Muscle layer of colon (tissue), 2 donors: ENCODE measurements around the gene CCNB2.
"Not testable (repeated sequence)": the region's sequence is repeated elsewhere in the genome, so short reads cannot be mapped to it uniquely, and the experiment has no call there.

Source experiments
- H3K27ac ChIP-seq: one replicate; pipeline ENCODE4 v1.7.0; 2013; ENCODE audit warnings: low read depth, mild to moderate bottlenecking, low read length, moderate library complexity
- H3K27me3 ChIP-seq, 2 donors: one replicate each; pipeline ENCODE4 v1.7.0; 2013; ENCODE audit warnings: low read length in 2 of 2, mild to moderate bottlenecking in 2 of 2; ENCODE audit not compliant: insufficient read depth in 2 of 2, control insufficient read depth in 1 of 2
- H3K36me3 ChIP-seq: one replicate; pipeline ENCODE4 v1.7.0; 2013; ENCODE audit warnings: mild to moderate bottlenecking, low read length; ENCODE audit not compliant: insufficient read depth
- H3K4me1 ChIP-seq: one replicate; pipeline ENCODE4 v1.7.0; 2013; ENCODE audit warnings: mild to moderate bottlenecking, low read length; ENCODE audit not compliant: insufficient read depth
- H3K4me3 ChIP-seq, 2 donors: one replicate each; pipeline ENCODE4 v1.7.0; 2013; ENCODE audit warnings: low read length in 2 of 2, low read depth in 1 of 2, mild to moderate bottlenecking in 1 of 2, moderate library complexity in 1 of 2
- H3K9ac ChIP-seq: one replicate; pipeline ENCODE4 v1.7.0; 2013; ENCODE audit warnings: low read length
- H3K9me3 ChIP-seq: one replicate; pipeline ENCODE4 v1.7.0; 2013; ENCODE audit warnings: mild to moderate bottlenecking, low read length
- donor health status: abdominal sarcoma.
- donor health status: Adenocarcinoma of cecum.

The CCNB2 gene

DNA sequence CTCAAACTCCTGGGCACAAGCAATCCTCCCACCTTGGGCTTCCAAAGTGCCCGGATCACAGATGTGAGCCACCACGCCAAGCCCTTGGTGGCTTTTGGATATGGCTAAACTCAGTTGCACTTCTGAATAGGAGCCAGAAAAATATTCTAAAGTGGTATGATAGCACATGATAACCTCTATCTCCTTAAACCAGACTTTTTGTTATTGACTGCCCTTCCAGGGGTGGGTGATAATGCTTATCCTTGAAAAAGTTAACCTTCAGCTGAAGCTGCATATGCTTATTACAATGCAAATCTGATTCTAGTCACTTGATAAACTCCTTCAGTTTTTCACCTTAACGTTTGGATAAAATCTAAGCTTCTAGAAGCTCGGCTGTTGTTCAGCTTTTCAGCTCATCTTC is 6.3 kb downstream of the CCNB2 start:
- H3K9ac ChIP-seq: no peak overlapping the region
- H3K4me1 ChIP-seq: no peaks in the 10 kb centered on the region
- H3K4me3 ChIP-seq: no peak overlapping the region
- H3K27ac ChIP-seq: no peak overlapping the region
- H3K36me3 ChIP-seq: no peaks in the 10 kb centered on the region
- no peaks in the 10 kb centered on the region for H3K27me3 ChIP-seq
- no peaks in the 10 kb centered on the region for H3K9me3 ChIP-seq

DNA sequence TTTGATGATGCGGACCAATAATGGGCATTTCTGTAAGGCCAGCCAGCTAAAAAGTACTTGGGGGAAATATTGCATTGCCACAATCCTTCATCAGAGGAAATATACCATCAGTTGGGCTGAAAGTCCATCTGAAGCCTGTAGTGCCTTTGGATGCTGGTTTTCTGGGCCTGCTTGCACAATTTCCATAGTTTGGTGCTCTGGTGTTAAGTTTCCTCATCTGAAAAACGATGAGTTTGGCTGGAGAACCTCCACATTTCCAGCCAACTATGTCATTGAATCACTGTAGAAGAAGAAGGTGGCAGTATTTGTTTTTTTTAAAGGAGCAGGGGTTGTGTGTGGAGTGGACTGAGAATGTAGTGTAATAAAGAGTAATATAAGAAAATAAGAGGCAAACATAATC is 10.1 kb downstream of the CCNB2 start:
- Histone ChIP-seq H3K27me3 (no peaks in the 10 kb centered on the region), H3K9me3 (no peaks in the 10 kb centered on the region), H3K36me3 (no peaks in the 10 kb centered on the region), H3K9ac (no peak overlapping the region), H3K4me1 (no peaks in the 10 kb centered on the region), H3K4me3 (no peak overlapping the region), H3K27ac (no peak overlapping the region)

DNA sequence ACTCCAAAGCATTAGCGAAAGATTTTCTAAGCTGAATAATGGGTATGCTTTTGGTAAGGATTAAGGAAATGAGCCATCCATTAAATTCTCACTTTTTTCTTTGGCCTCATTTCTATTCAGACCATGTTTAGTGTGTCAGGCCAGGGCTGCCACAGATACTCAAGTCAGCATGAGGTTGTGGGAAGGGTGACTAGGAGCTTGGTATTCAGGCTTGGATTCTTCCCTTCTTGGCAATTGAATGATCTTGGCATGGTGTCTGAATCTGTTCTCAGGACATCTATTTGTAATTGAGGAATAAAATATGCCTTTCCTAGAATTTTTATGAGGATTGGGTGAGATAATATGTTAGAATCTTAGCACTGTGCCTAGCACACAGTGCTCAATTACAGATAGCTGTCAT is 11.2 kb downstream of the CCNB2 start:
- Histone ChIP-seq H3K27me3 (no peaks in the 10 kb centered on the region), H3K36me3 (no peaks in the 10 kb centered on the region), H3K9ac (no peak overlapping the region)

DNA sequence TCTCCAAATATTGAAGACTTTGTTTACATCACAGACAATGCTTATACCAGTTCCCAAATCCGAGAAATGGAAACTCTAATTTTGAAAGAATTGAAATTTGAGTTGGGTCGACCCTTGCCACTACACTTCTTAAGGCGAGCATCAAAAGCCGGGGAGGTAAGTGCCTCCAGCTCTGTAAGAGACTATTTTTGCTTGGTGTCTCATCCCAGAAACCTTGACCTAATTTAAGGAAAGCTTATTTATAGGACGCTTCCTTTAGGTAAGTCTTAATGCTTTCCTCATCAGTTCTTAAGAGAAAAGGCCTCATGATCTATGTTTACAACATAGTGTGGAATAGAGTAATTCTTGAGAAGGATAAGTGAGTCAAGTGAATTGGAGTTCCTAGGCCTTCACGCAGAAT is 11.8 kb downstream of the CCNB2 start:
- Histone ChIP-seq H3K9ac (no peak overlapping the region), H3K4me3 (no peak overlapping the region), H3K27ac (no peak overlapping the region), H3K36me3 (no peaks in the 10 kb centered on the region), H3K4me1 (no peaks in the 10 kb centered on the region), H3K27me3 (no peaks in the 10 kb centered on the region), H3K9me3 (no peaks in the 10 kb centered on the region)

More for the DNA sequence above, 11.2 kb downstream of the CCNB2 start:
- no peaks in the 10 kb centered on the region for H3K9me3 ChIP-seq
- no peak overlapping the region for H3K4me3 ChIP-seq
- H3K4me1 ChIP-seq: no peaks in the 10 kb centered on the region
- H3K27ac ChIP-seq: no peak overlapping the region

DNA sequence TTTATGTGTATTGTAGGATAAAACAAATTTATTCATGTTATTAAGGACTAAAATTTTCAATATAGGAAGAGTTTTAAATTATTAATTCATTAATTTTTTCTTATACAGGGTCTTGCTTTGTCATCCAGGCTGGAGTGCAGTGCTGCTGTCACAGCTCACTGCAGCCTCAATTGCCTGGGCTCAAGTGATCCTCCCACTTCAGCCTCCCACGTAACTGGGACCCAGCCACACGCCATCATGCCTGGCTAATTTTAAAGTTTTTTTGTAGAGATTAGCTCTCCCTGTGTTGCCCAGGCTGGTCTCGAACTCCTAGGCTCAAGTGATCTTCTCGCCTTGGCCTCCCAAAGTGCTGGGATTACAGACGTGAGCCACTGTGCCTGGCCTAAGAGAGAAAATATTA is 14.7 kb downstream of the CCNB2 start:
- Histone ChIP-seq H3K27ac (no peak overlapping the region), H3K4me1 (no peaks in the 10 kb centered on the region), H3K9ac (no peak overlapping the region), H3K9me3 (no peaks in the 10 kb centered on the region), H3K36me3 (no peaks in the 10 kb centered on the region), H3K27me3 (no peaks in the 10 kb centered on the region), H3K4me3 (no peak overlapping the region)

DNA sequence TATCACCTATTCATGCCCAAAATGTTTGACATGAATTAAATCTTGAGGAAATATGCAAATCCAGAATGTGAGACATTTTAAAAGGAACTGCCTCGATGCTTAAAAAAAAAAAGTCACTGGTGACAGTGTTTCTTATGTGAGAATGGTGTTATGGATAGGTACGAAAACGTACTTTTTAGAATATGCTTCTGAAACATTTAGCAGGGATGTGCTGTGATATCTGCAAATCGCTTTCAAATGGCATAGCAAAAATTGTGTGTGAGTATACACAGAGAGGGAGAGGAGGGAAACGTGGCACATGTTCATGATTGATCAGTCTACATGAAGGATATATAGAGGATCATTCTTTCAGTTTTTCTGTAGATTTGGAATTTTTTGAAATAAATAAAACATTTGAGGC is 16.0 kb downstream of the CCNB2 start:
- H3K27ac ChIP-seq: no peak overlapping the region
- no peaks in the 10 kb centered on the region for H3K4me1 ChIP-seq
- H3K9ac ChIP-seq: no peak overlapping the region
- H3K27me3 ChIP-seq: no peaks in the 10 kb centered on the region
- no peaks in the 10 kb centered on the region for H3K36me3 ChIP-seq
- H3K4me3 ChIP-seq: no peak overlapping the region
- no peaks in the 10 kb centered on the region for H3K9me3 ChIP-seq

DNA sequence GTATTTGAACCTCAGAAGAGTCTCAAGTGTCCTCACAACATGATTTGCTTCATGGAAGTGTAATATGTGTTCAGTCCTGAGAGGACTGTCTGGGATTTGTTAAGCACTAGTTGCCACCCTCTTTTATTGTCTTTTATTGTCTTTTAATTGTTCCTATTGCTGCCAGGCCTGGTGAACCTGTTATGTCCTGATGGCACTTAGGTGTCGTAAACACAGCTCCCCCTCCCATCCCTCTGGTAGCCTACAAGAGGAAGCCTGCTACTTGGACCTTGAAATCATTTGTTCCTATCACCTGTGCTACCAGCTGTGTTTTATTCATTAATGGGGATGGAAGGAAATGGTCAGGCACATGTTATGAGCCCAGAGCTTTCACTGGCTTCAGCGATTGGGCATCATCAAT is 19.3 kb downstream of the CCNB2 start:
- Histone ChIP-seq H3K4me1 (no peaks in the 10 kb centered on the region), H3K4me3 (no peak overlapping the region), H3K27ac (no peak overlapping the region), H3K36me3 (no peaks in the 10 kb centered on the region), H3K27me3 (no peaks in the 10 kb centered on the region), H3K9ac (no peak overlapping the region), H3K9me3 (no peaks in the 10 kb centered on the region)

DNA sequence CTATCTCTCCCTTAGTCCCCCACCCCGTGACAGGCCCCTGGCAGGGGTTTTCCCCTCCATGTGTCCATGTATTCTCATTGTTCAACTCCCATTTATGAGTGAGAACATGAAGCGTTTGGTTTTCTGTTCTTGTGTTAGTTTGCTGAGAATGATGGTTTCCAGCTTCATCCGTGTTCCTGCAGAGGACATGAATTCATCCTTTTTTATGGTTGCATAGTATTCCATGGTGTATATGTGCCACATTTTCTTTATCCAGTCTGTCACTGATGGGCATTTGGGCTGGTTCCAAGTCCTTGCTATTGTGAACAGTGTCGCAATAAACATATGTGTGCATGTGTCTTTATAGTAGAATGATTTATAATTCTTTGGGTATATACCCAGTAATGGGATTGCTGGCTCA is 20.7 kb downstream of the CCNB2 start:
- H3K4me1 ChIP-seq, H3K9me3 ChIP-seq, H3K27me3 ChIP-seq, H3K9ac ChIP-seq, H3K36me3 ChIP-seq, H3K4me3 ChIP-seq, H3K27ac ChIP-seq: not testable (repeated sequence)

DNA sequence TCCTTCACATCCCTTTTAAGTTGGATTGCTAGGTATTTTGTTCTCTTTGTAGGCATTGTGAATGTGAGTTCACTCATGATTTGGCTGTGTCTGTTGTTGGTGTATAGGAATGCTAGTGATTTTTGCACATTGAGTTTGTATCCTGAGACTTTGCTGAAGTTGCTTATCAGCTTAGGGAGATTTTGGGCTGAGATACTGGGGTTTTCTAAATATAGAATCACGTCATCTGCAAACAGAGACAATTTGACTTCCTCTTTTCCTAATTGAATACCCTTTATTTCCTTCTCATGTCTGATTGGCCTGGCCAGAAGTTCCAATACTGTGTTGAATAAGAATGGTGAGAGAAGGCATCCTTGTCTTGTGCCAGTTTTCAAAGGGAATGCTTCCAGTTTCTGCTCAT is 22.3 kb downstream of the CCNB2 start:
- H3K4me1 ChIP-seq, H3K36me3 ChIP-seq, H3K27ac ChIP-seq, H3K27me3 ChIP-seq, H3K9ac ChIP-seq, H3K9me3 ChIP-seq, H3K4me3 ChIP-seq: not testable (repeated sequence)

DNA sequence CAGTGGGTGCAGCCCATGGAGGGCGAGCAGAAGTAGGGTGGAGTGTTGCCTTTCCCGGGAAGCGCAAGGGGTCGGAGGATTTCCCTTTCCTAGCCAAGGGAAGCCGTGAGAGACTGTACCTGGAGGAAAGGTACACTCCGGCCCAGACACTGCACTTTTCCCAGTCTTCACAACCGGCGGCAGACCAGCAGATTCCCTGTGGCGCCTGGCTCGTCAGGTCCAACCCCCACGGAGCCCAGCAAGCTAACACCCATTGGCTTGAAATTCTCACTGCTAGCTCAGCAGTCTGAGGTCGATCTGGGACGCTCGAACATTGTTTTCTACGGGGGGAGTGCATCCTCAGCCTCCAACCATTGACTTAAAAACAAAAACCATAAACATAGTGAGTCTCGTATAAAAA is 26.5 kb downstream of the CCNB2 start:
- Histone ChIP-seq H3K27ac (no peak overlapping the region), H3K27me3 (no peaks in the 10 kb centered on the region), H3K4me1 (no peaks in the 10 kb centered on the region), H3K9me3 (no peaks in the 10 kb centered on the region), H3K36me3 (peaks cover 4% of the 10 kb centered on the region), H3K4me3 (no peak overlapping the region), H3K9ac (no peak overlapping the region)

DNA sequence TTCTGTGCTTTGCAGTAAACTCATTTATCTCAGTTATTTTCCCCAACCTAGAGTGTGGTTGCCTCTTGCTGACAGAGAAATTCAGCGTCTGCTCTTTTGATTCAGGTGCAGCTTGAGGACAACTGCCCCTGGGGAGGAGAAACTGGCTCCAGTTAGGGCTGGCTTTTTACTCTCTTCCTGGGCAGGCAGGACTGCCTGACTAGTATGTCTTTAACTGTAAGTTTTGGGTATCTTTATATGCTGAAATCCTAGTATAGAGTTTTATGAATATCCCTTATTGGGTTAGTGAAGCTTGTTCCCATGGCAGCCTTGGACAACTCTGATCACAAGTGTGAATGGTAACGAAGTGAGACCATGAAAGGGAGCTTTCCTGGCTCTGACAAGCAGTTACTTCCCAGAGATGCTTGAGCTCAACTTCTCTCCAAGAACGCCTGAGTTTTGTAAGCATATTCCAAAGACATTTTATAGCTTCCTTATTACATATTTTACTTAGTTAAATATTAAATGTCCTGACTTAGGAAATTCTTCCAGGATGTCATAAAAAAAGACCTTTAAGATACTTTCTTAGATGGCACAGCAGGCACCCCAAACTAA is 27.1 kb downstream of the CCNB2 start:
- H3K27ac ChIP-seq: no peak overlapping the region
- H3K27me3 ChIP-seq: no peaks in the 10 kb centered on the region
- H3K9me3 ChIP-seq: no peaks in the 10 kb centered on the region
- H3K4me1 ChIP-seq: no peaks in the 10 kb centered on the region
- H3K36me3 ChIP-seq: peaks cover 7% of the 10 kb centered on the region
- H3K9ac ChIP-seq: no peak overlapping the region
- H3K4me3 ChIP-seq: no peak overlapping the region

DNA sequence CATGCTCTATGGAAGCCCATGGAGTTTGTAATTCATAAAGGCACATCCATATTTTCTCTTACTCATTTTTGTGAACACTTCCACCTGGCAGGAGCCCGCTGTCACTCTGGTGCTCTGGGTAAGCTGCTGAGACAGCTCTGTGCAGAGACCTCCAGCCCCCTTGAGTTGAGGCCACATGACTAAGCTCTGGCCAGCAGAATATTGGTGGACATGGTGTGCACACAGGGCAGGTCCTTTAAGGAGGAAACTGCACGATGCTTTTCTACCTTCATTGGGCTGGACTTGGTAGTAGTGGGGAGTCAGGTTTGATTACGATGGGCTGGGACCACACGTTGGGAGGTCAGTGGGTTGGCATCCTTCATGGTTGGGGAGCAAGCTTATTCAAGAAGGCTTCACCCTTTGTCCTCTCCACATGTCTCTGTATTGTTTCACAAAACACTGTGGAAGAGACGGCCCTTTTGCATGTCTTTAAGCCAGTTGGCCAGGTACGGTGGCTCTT is 29.0 kb downstream of the CCNB2 start:
- no peaks in the 10 kb centered on the region for H3K9me3 ChIP-seq
- H3K36me3 ChIP-seq: peaks cover 13% of the 10 kb centered on the region
- no peak overlapping the region for H3K4me3 ChIP-seq
- H3K9ac ChIP-seq: no peak overlapping the region
- H3K27me3 ChIP-seq: no peaks in the 10 kb centered on the region
- H3K27ac ChIP-seq: no peak overlapping the region
- H3K4me1 ChIP-seq: no peaks in the 10 kb centered on the region
